ENCODE measurements around the gene DPM3.

DNA sequence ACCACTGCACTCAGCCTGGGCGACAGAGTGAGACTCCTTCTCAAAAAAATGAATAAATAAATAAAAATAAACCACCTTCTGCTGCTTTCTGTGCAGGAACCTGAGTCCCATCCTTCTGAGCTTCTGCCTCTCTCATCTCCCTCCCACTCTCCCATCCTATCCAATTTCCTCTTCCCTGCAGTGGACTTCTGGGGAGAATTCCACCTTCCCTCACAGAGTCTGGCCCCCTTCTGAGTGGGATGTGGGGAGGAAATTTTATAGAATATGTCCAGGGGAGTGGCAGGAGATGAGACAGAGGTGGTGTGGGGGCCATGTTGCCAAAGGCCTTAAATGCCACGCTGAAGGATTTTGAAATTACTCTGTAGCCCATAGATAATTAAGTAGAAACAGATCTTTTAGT is 18.0 kb downstream of the DPM3 start:
- TF ChIP-seq, protein P1, sequence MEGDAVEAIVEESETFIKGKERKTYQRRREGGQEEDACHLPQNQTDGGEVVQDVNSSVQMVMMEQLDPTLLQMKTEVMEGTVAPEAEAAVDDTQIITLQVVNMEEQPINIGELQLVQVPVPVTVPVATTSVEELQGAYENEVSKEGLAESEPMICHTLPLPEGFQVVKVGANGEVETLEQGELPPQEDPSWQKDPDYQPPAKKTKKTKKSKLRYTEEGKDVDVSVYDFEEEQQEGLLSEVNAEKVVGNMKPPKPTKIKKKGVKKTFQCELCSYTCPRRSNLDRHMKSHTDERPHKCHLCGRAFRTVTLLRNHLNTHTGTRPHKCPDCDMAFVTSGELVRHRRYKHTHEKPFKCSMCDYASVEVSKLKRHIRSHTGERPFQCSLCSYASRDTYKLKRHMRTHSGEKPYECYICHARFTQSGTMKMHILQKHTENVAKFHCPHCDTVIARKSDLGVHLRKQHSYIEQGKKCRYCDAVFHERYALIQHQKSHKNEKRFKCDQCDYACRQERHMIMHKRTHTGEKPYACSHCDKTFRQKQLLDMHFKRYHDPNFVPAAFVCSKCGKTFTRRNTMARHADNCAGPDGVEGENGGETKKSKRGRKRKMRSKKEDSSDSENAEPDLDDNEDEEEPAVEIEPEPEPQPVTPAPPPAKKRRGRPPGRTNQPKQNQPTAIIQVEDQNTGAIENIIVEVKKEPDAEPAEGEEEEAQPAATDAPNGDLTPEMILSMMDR (conservative IDR thresholded peaks at IDR 0.05), result no peak
- TF ChIP-seq EZH2 (IDR thresholded peaks at IDR 0.05; ENCODE audit: low read depth), result no peak
